ENCODE results near the gene LDAH.

- TF ChIP-seq ESRRA (IDR thresholded peaks at IDR 0.05; ENCODE audit: borderline replicate concordance, low read length): no peak
- TF ChIP-seq, protein P1, sequence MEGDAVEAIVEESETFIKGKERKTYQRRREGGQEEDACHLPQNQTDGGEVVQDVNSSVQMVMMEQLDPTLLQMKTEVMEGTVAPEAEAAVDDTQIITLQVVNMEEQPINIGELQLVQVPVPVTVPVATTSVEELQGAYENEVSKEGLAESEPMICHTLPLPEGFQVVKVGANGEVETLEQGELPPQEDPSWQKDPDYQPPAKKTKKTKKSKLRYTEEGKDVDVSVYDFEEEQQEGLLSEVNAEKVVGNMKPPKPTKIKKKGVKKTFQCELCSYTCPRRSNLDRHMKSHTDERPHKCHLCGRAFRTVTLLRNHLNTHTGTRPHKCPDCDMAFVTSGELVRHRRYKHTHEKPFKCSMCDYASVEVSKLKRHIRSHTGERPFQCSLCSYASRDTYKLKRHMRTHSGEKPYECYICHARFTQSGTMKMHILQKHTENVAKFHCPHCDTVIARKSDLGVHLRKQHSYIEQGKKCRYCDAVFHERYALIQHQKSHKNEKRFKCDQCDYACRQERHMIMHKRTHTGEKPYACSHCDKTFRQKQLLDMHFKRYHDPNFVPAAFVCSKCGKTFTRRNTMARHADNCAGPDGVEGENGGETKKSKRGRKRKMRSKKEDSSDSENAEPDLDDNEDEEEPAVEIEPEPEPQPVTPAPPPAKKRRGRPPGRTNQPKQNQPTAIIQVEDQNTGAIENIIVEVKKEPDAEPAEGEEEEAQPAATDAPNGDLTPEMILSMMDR (IDR thresholded peaks at IDR 0.05): 0 out of 3 replicates have a peak, but pooled peaks have one; percentile 20
- TF ChIP-seq POLR2A (IDR thresholded peaks at IDR 0.05; ENCODE audit: low read length): no peak
- peak in 1 of 2 experiments; percentile 34; a peak in 2 of 5 replicates for TF ChIP-seq RAD21 (conservative IDR thresholded peaks at IDR 0.05 in 1 of 2, IDR thresholded peaks at IDR 0.05 in 1 of 2)
- no peak for TF ChIP-seq MAFK (IDR thresholded peaks at IDR 0.05; ENCODE audit: partially characterized antibody)
Measured at GRCh38 chr2:20722592-20723240, 100.2 kb downstream of the LDAH start.

All from A549 (cell line).